Glomerular visceral epithelial cell (primary cell): ENCODE data around the gene PGF.
"Not testable (repeated sequence)": the region's sequence is repeated elsewhere in the genome, so short reads cannot be mapped to it uniquely, and the experiment has no call there.

Experiments
- DNase-seq: peaks from one replicate; pipeline ENCODE4 v3.0.0-alpha.2; 2016; ENCODE audit errors: extremely low spot score

Gene PGF

GRCh38 chr14:74942181-74942580, 13.2 kb downstream of the PGF start:
- DNase-seq: no peak

GRCh38 chr14:74941676-74942097, 13.7 kb downstream of the PGF start:
- peak; percentile 31 for DNase-seq

GRCh38 chr14:74940956-74941565, 14.3 kb downstream of the PGF start:
- no peak for DNase-seq

GRCh38 chr14:74938531-74939495, 16.6 kb downstream of the PGF start:
- DNase-seq: no peak

GRCh38 chr14:74937171-74937570, 18.2 kb downstream of the PGF start:
- no peak for DNase-seq

GRCh38 chr14:74936731-74937130, 18.7 kb downstream of the PGF start:
- no peak for DNase-seq

GRCh38 chr14:74936151-74936550, 19.2 kb downstream of the PGF start:
- DNase-seq: no peak

GRCh38 chr14:74935360-74935680, 20.1 kb downstream of the PGF start:
- no peak for DNase-seq

GRCh38 chr14:74934476-74935359, 20.7 kb downstream of the PGF start:
- DNase-seq: no peak

- DNase-seq: no peak
Measured at GRCh38 chr14:74934041-74934440, 21.4 kb downstream of the PGF start.

- not testable (repeated sequence) for DNase-seq
Measured at GRCh38 chr14:74932936-74933335, 22.5 kb downstream of the PGF start.

GRCh38 chr14:74932401-74932901, 22.9 kb downstream of the PGF start:
- no peak for DNase-seq

GRCh38 chr14:74931744-74932143, 23.7 kb downstream of the PGF start:
- DNase-seq: not testable (repeated sequence)

- DNase-seq: no peak
Measured at GRCh38 chr14:74929242-74929641, 26.2 kb downstream of the PGF start.

GRCh38 chr14:74927225-74927624, 28.2 kb downstream of the PGF start:
- no peak for DNase-seq

- no peak for DNase-seq
Measured at GRCh38 chr14:74924061-74924460, 31.3 kb downstream of the PGF start.

- DNase-seq: peak; percentile 82
Measured at GRCh38 chr14:74922752-74923401, 32.5 kb downstream of the PGF start, which contains the start of gene RPS6KL1. TSS of gene RPS6KL1 (minus strand) at chr14:74923260. CDS start at chr14:74921541, 1,719 bp downstream.

GRCh38 chr14:74921987-74922751, 33.2 kb downstream of the PGF start:
- DNase-seq: no peak

- DNase-seq: no peak
Measured at GRCh38 chr14:74921053-74921620, 34.3 kb downstream of the PGF start.

GRCh38 chr14:74920281-74920680, 35.1 kb downstream of the PGF start:
- no peak for DNase-seq
